Muscle of leg (tissue), 11 donors: ENCODE results near the gene TMEM50B. TPM values are rescaled to one million over a fixed set of nuclear protein-coding genes. Genes with fewer than 3 reads are reported as not detected.

Experiments
- DNase-seq: peaks from one replicate; pipeline ENCODE4 v3.0.0; 2013
- H3K27ac ChIP-seq: one replicate; pipeline ENCODE4 v1.5.1; 2013; ENCODE audit warnings: mild to moderate bottlenecking, low read length, control low read depth
- H3K27me3 ChIP-seq: one replicate; pipeline ENCODE4 v1.6.1; 2013; ENCODE audit warnings: low read length; ENCODE audit not compliant: control insufficient read depth, insufficient read depth
- H3K36me3 ChIP-seq: one replicate; pipeline ENCODE4 v1.6.1; 2013; ENCODE audit warnings: low read length; ENCODE audit not compliant: control insufficient read depth, insufficient read depth
- H3K4me1 ChIP-seq: one replicate; pipeline ENCODE4 v1.6.1; 2013; ENCODE audit warnings: low read length; ENCODE audit not compliant: control insufficient read depth, insufficient read depth
- H3K4me3 ChIP-seq: one replicate; pipeline ENCODE4 v1.5.1; 2013; ENCODE audit warnings: low read length, control low read depth
- H3K9me3 ChIP-seq: replicated peaks from 2 replicates; pipeline ENCODE4 v1.6.1; 2013; ENCODE audit warnings: low read depth, low read length; ENCODE audit not compliant: control insufficient read depth
- WGBS: methylation state at CpG from one replicate; pipeline ENCODE4 v1.1.5; 2013; ENCODE audit warnings: missing lambda C conversion rate; ENCODE audit not compliant: insufficient coverage; 5-methylcytosine and 5-hydroxymethylcytosine counted together
- polyA plus RNA-seq, 8 donors: library from polyadenylated mRNA; unstranded; fragments of 120-200 nt; gene quantifications; one replicate each; pipeline versions ENCODE4 v1.2.1 to v1.2.3, GENCODE V29; 2013; ENCODE audit warnings: inconsistent platforms in 1 of 8, low replicate concordance in 1 of 8; ENCODE audit not compliant: insufficient read length in 8 of 8, insufficient read depth in 1 of 8
- total RNA-seq: library from RNA; stranded (reverse); fragments of 120-200 nt; gene quantifications from one replicate; pipeline ENCODE4 v1.2.4, GENCODE V29; 2013

Gene TMEM50B
- total and polyA plus RNA-seq, 9 donors, result 15.3 to 29.5 (median 22.9) TPM

GRCh38 chr21:33402001-33402979 lies 77.5 kb downstream of the TMEM50B start:
- peak; percentile 90 for DNase-seq
- Histone ChIP-seq H3K4me1 (peaks cover 14% of the 10 kb centered on the region), H3K9me3 (no peaks in the 10 kb centered on the region), H3K27ac (peak overlapping the region; percentile 85), H3K4me3 (peak overlapping the region; percentile 50), H3K27me3 (no peaks in the 10 kb centered on the region), H3K36me3 (no peaks in the 10 kb centered on the region)
- 31% methylated on average over 29 of the region's 45 CpGs for WGBS

DNA sequence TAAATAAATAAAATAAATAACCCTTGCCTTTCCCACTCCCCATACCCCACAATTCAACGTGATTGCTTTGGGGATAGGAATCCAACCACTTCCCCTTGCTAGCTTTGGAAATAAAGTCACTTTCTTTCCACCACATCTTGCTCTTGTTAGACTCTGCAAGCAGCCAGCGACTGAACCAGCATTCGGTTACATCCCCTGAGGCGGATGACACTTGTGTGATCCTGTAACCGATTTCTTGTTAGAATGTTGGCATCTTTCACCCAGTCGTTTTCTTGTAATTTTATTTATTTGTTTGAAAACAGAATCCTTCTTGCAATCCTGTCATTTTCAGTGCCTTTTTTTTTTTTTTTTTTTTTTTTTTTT lies 78.2 kb downstream of the TMEM50B start:
- no peaks in the 10 kb centered on the region for H3K9me3 ChIP-seq
- H3K4me3 ChIP-seq, result no peak overlapping the region
- no peaks in the 10 kb centered on the region for H3K27me3 ChIP-seq
- peaks cover 19% of the 10 kb centered on the region for H3K4me1 ChIP-seq
- no peaks in the 10 kb centered on the region for H3K36me3 ChIP-seq
- peak; percentile 37 for DNase-seq
- no peak overlapping the region for H3K27ac ChIP-seq
- 80% methylated on average over 1 of the region's 6 CpGs for whole genome bisulfite sequencing

Other genes starting within 250 kb of the TMEM50B start
- 25.9 TPM for gene IL10RB, start 213.6 kb downstream of the TMEM50B start, total RNA-seq
- 10 to 100 TPM; 13.8 to 24.6 (median 18.1) TPM for gene IL10RB, start 213.6 kb downstream of the TMEM50B start, polyA plus RNA-seq
- 13.5 TPM for gene IFNAR1, start 155.0 kb downstream of the TMEM50B start, total RNA-seq
- gene IFNAR1, start 155.0 kb downstream of the TMEM50B start, polyA plus RNA-seq, result 10 to 100 TPM; 16.7 to 26.8 (median 20.2) TPM
- gene IFNGR2, start 76.6 kb downstream of the TMEM50B start, total RNA-seq, result 55.3 TPM
- gene IFNGR2, start 76.6 kb downstream of the TMEM50B start, polyA plus RNA-seq, result 10 to 100 TPM; 47.1 to 76.2 (median 57.3) TPM
- 2.8 TPM for gene DNAJC28, start 11.7 kb upstream of the TMEM50B start, total RNA-seq
- 1 to 10 TPM; 1.7 to 3.3 (median 2.3) TPM for gene DNAJC28, start 11.7 kb upstream of the TMEM50B start, polyA plus RNA-seq
- gene GART, start 62.1 kb upstream of the TMEM50B start, total RNA-seq, result 37.5 TPM
- 10 to 100 TPM; 43.5 to 62.6 (median 50.2) TPM for gene GART, start 62.1 kb upstream of the TMEM50B start, polyA plus RNA-seq
- 138 TPM for gene SON, start 63.1 kb upstream of the TMEM50B start, total RNA-seq
- 100 to 1,000 TPM; 158 to 238 (median 202) TPM for gene SON, start 63.1 kb upstream of the TMEM50B start, polyA plus RNA-seq
- 12.9 TPM for gene DONSON, start 108.7 kb upstream of the TMEM50B start, total RNA-seq
- gene DONSON, start 108.7 kb upstream of the TMEM50B start, polyA plus RNA-seq, result 10 to 100 TPM; 16.0 to 26.8 (median 20.6) TPM
- gene CRYZL1, start 161.8 kb upstream of the TMEM50B start, total RNA-seq, result 21.2 TPM
- 10 to 100 TPM; 25.4 to 35.9 (median 30.5) TPM for gene CRYZL1, start 161.8 kb upstream of the TMEM50B start, polyA plus RNA-seq
- gene ITSN1, start 162.5 kb upstream of the TMEM50B start, total RNA-seq, result 29.7 TPM
- 10 to 100 TPM; 26.1 to 42.6 (median 32.5) TPM for gene ITSN1, start 162.5 kb upstream of the TMEM50B start, polyA plus RNA-seq